HG02943 (cell line): Measurements from ENCODE around the gene TPK1.
"Not testable (repeated sequence)": the region's sequence is repeated elsewhere in the genome, so short reads cannot be mapped to it uniquely, and the experiment has no call there.

Experiments used
- ATAC-seq: cut with Tn5 transposase; IDR thresholded peaks from one replicate; pipeline ENCODE4 v1.9.1; 2021; ENCODE audit warnings: mild to moderate bottlenecking, low read depth, moderate library complexity; ENCODE audit not compliant: unreplicated experiment

The TPK1 gene

DNA sequence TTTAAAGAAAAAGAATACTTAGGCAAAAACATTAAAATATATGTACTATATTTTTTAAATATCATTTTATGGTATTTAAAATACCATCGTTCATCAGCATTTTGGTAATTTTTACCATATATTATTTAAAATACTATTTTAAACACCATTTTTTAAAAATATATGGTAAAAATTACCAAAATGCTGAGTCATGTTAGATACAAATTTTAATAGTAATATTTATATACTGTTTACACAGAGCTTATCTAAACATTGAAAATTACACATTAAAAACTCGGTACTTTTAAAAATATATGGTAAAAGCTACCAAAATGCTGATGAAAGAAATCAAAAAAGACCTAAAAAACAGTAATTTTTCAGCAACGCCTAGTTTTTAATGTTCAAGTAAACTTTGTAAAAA lies 105.6 kb downstream of the TPK1 start:
- no peak for ATAC-seq

DNA sequence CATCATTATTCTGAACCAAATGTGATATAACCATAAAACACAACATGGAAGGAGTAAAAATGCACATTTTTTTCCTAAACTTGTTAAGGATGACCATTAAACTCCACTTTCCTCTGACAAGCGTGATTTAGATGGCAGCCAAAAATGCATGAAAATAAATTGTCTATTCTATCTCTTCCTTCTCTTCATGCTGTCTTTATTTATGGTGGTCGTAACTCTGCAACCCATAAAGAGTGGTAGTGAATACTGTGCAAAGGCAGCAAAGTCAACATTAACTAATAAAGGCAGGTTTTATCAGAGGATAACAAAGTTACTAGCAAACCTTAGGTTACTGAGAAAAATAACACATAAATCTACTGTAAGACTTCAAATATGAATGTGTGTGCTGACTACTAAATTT lies 106.6 kb downstream of the TPK1 start:
- no peak for ATAC-seq

DNA sequence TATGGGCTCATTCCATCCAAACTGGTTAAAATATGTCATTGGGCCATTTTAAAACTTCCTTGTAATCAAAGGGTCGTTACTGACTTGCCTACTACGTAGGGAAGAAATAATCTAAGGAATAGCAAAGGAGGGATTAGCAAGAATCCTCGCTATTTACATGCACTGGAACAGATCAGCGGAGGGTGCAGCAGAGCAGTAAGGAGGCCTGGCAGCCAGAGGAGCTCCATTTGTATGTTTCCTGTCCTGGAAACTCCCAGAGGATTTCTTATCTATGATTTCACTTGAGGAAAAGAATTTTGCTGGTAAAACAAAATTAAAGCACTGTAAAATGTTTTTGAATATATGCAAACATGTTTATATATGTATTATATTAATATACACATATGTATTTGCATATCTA lies 107.3 kb downstream of the TPK1 start:
- no peak for ATAC-seq

DNA sequence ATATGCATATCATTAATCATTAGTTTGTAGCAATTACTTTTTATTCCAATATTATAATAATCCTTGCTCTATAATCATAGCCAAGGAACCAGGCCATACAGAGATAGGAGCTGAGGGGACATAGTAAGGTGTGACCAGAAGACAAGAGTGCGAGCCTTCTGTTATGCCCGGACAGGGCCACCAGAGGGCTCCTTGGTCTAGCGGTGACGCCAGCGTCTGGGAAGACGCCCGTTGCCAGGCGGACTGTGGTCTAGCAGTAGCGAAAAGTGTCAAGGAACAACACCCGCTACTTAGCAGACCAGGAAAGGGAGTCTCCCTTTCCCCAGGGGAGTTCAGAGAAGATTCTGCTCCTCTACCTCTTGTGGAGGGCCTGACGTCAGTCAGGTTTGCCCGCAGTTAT lies 109.0 kb downstream of the TPK1 start:
- ATAC-seq: not testable (repeated sequence)

DNA sequence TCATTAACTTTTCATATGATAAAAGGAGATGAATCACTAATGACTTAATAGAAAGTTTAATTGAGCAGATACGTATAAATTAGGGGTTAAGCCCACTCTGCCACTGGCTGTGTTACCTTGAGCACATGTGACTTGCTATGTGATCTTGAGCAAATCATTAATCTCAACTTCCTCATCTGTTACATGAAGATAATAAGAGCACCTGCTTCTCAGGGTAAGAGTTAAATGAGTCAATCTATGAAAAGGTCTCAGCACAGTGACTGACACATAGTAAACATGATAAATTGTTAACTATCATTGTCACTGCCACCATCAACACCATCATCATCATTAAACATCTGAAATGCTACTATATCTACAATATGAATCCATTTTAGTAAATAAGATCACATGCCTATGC lies 110.8 kb downstream of the TPK1 start:
- ATAC-seq: peak; percentile 99

DNA sequence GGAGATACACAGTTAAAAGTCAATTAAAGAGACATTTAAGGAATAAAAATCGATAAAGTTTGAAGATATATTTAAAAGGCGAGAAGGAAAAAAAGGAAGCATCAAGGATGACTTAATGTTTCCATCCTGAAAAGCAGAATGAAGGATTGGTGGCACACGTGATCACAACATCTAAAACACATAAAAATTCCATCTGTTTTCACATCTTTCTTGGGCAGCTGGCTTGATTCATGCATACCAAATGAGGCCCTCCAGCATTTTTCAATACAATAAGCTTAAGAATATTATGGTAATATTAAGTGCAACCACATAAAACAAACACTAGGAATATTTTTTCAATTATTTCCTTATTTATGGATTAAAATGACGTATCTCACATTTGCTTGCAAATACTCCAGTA lies 112.6 kb downstream of the TPK1 start:
- ATAC-seq: no peak

DNA sequence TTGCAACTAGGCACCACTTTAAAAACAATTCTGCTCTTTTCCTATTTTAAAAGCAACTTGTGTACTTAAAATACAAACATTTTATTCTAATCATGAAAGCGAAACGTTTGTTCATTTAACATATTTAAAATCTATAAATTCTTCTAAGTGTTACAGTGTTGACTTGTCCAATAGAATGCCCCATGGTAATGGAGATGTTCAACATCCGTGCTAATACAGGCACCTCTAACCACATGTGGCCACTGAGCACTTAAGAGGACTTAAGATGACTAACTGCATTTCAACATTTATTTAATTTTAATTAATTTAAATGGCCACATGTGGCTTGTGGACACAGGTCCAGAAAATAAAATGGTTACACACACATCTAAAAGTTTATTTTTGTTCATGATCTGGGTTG lies 115.1 kb downstream of the TPK1 start:
- ATAC-seq: no peak

DNA sequence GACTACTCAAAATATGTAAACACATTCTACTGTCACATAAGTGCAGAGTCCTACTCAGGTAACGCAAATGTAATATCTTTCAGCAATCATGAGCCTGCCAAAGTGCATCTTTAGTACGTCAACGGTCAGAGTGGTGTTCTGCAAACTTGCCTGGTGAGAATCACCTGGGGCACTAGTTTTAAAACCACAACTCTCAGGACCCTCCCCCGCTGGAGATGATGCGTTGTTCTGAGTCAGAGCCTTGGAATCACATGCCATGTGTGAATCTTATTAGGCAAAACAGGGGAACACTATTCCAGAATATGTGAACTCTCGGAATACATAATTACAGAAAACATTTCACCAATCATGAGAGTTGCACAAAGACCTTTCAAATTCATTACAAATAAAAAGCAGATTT lies 115.7 kb downstream of the TPK1 start:
- ATAC-seq: no peak

DNA sequence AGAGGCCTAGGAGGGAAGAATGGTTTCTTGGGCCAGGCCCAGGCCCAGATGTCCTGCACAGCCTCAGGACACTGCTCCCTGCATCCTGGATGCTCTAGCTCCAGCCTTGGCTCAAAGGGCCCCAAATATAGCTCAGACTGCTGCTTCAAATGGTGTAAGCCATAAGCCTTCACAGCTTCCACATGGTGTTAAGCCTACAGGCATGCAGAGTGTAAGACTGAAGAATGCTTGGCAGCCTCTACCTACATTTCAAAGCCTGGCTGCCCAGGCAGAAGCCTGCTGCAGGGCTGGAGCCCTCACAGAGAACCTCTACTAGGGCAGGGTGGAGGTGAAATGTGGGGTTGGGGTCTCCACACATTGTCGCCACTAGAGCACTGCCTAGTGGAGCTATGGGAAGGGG lies 118.1 kb downstream of the TPK1 start:
- no peak for ATAC-seq

DNA sequence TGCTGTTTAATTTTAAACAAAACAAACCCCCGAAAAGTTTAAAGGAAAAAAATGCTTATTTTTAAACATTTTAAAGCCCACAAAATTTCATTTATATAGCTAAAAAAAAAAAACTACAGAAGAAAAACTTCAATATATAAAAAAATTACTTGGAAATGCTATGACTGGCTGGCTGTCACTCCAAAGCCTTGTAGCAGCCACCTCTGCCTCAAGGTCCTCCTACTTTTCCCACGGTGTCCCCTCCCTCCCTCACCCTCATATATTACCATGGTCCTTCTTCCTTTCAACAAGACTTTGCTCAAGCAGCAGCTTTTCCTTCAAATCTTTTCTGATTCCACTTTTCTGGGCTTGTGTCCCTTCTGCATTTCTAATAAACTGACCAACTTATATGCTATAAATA lies 122.0 kb downstream of the TPK1 start:
- ATAC-seq: peak; percentile 73

DNA sequence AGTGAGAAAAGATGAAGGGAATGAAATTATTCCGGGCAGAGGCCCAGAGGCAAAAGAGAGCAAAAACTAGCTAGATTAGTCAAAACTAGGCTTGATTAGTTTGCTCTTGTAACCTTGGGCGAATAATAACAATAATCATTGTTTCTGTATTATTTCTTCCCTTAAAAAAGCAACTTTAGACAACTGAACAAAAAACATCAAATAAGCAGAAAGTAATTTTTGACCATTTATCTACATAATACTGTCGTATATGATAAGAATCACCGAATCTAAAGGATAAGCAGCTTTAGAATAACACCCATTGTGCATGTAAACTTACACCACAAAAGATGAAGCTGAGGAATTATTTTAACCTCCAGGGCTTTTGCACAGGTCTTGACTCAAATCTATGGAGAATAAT lies 125.1 kb downstream of the TPK1 start:
- ATAC-seq: no peak

DNA sequence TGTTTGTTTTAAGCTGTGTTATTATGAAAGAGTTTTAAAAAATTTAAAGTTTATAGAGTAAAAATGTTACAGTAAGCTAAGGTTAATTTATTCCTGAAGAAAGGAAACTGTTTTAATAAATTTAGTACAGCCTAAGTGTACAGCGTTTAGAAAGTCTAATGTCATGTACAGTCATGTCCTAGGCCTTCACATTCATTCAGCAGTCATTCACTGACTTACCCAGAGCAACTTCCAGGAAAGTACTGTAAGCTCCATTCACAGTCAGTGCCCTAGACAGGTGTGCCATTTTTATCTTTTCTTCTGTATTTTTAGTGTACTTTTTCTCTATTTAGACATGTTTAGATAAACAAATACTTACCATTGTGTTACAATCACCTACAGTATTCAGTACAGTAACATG lies 126.8 kb downstream of the TPK1 start:
- ATAC-seq: no peak

DNA sequence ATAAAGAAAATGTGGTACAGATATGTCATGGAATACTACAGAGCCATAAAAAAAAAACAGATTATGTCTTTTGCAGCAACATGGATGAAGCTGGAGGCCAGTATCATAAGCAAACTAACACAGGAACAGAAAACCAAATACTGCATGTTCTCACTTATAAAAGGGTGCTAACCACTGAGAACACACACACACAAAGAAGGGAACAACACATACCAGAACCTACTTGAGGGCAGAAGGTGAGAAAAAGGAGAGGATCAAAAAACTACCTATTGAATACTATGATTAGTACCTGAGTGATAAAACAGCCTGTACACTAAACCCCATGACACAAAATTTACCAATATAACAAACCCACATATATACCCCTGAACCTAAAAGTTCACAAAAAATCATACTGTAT lies 144.6 kb downstream of the TPK1 start:
- no peak for ATAC-seq

DNA sequence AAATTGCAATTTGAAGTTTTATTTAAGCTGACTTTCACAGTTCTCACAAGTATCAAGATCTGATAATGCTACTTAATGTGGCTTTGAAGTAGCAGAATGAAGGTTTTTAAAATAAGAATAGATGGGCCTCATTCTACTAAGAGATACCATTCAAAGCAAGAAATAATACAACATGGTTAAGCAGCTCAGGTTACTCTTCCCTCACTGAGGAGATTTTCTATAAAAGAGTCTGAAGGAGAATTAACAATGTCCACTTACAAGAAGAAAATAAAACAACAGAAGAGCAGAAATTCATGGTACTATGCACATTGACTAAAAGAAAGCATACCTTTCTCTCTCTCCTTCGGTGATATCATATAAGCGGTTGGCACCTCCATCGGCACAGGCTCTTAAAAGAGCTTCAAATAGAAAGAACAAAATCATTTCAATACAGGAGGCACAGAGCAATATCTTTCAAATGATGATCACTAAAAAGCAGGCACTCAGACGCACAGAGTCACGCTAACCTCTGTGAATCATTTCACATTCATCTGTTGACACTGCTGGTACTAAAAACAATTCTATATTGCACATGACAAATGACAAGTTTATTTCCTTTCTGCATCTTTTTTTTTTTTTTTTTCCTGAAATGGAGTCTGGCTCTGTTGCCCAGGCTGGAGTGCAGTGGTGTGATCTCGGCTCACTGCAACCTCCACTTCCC lies 153.1 kb downstream of the TPK1 start:
- no peak for ATAC-seq

DNA sequence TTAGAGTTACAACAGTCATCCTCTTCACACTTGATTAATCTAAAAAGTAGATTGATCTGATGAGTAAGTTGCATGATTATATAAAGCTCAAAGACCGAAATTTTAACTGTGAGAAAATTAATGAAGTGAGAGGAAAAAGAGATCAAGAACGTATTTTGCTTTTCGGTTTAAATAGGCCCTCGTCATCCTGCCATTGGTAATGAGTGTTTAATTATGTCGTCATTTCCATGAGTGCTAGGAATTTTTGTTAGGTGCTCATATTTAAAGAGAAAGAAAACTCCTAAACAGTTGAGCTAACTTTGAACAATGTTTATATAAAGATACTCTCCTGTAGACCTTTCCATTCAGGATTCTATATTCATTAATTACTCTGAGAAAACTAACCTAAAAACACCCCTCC lies 159.4 kb downstream of the TPK1 start:
- no peak for ATAC-seq

DNA sequence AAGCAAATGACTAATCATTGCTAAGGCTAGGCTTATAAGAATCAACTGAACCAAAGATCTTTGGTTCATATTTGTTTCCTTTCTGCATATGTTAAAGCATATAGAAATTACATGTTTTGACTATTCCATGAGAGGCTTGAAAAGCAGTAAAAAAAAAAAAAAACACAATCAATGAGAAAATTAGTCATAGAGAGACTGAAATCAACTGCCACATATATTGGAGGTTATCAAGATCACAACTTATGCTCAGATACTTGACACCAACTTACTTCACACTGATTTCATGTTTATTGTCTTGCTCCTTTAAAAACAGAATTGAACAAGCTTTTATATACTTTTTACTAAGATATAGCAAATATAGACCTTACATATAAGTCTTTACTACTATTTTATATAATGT lies 161.3 kb downstream of the TPK1 start:
- ATAC-seq: no peak

DNA sequence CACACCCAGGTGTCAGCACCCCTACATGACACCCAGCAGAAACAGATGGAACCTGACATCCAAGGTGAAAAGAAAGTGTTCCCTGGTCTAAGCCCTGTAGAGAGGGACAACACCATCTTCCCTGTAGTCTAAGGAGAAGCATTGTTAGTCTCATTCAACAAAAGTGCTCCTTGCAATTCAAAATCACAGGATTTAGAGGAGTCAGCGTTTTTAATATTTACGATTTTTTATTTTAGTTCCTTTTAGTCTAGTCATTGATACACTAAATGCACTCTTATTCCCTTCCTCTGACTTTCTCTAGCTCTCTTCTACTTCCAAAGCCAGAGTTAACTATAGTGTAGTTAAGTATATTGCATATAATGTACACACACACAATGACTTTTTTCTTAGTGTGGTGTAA lies 163.0 kb downstream of the TPK1 start:
- no peak for ATAC-seq

DNA sequence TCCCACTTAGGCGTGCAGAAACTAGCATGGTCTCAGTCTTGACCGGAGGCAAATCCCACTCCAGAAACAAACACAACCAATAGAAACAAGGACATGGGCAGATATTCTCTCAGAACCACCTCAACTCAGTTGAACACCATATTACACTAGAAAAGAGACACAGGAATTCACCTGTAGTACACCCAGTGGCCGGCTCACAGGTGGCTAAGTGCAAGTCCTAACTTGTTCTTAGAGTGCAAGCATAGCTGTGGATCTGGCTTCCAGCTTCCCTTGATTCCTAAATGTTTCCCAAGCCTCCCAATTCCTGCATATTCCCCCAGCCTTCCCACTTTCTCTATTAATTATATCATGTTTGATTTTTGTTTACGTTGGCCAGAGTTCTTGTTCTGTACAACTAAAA lies 164.4 kb downstream of the TPK1 start:
- no peak for ATAC-seq

DNA sequence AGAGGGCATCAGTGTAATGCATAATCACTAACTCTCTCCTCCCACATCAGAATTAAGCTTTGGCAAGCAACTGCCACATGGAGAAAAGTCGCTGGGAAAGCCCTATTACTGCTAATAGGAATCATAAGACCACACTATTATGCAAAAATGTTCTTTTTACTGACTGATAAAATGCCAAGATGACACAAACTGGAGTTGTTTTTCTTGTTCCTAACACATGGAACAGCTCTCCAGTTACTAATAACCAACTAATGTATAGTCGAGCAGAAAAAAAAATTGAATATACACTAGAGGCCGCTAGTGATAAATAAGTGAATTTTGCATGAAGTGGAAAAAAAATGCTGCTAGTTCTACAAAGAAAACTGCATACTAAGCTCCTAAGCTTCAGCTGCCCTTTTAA lies 165.6 kb downstream of the TPK1 start:
- ATAC-seq: no peak

DNA sequence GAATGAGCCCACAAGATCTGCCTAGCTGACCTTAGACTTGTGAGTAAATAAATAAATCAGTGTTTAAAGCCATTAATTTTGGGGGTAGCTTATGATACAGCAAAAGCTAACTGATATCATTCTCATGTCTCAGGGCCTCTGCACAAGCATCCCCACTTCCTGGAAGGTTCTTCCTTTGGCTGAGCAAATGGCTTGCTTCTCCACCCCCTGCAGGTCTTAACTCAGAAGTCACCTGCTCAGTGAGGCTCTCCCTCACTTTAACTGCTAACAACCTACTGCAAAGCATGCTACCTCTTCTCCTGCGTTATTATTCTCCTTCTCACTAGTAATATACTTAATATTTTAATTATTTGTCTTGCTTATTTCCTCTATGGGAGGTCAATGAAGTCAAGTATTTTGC lies 167.3 kb downstream of the TPK1 start:
- no peak for ATAC-seq

DNA sequence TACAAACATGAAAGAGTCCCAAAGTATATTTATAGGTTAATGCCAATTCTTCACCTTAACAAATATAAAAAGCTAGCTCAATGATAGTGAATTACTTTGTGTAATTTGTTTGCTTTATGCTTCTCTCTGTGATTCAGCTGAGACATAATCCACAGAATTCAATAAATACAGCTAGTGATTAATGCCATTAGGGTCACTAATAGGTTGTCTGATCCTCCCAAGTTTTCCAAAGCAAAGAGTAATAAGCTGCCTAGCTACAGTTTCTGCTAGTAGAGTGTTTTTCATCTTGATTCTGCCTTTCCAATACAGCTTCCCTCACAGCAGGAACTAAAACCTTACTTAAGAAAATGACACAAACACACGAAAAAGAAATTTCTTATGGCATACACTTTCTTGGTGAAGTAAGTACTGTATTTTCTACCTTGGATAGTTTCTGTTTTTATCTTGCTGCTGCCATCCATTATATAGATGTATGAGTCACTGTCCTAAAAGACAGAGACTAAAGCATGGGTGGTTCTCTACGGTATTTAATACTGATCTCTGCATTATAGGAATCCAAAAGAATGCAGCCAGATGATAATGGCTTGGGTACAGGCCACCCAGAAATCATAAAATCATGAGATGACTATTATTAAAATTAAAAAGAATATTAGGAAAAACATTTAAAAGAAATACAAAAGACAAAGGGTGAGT lies 170.0 kb downstream of the TPK1 start:
- no peak for ATAC-seq

DNA sequence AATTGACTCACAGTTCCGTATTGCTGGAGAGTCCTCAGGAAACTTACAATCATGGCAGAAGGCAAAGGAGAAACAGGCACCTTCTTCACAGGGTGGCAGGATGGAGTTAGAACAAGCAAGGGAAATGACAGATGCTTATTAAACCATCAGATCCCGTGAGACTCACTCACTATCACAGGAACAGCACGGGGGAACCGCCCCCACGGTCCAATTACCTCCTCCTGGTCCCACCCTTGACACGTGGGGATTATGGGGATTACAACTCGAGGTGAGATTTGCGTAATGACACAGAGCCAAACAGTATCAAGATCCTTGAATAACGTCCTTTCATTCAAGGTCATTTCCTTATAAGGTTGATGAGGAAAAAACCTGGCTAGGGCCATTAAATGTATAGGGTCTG lies 176.6 kb downstream of the TPK1 start:
- no peak for ATAC-seq
